Adrenal gland (tissue), 12 donors: ENCODE data around the gene CD34. TPM values are rescaled to one million over a fixed set of nuclear protein-coding genes. Genes with fewer than 3 reads are reported as not detected.

Experiments
- DNase-seq, 7 donors: peaks; one replicate each; pipeline ENCODE4 v3.0.0-alpha.2; 2019 to 2020
- H3K27ac ChIP-seq, 5 donors: fragments of 200-600 bp; sonication (generic) in 4 of 5; 1 replicate in 3 of 5; 2 replicates in 2 of 5; pipeline versions ENCODE4 v1.5.1 to v1.8.0; 2016 to 2020; ENCODE audit warnings: mild to moderate bottlenecking in 1 of 5
- H3K27me3 ChIP-seq: fragments of 200-600 bp; 2 replicates; pipeline ENCODE4 v1.8.0; 2021
- H3K36me3 ChIP-seq, 2 donors: fragments of 200-600 bp; replicated peaks in 1 of 2; 1 replicate in 1 of 2; 2 replicates in 1 of 2; pipeline versions ENCODE4 v1.5.1 to v1.8.0; 2018 to 2022
- H3K4me1 ChIP-seq, 2 donors: fragments of 200-600 bp; replicated peaks in 1 of 2; 1 replicate in 1 of 2; 2 replicates in 1 of 2; pipeline versions ENCODE4 v1.5.1 to v1.8.0; 2018 to 2021
- H3K4me3 ChIP-seq, 4 donors: fragments of 200-600 bp; sonication (generic) in 3 of 4; one replicate each; pipeline ENCODE4 v1.5.1; 2016 to 2018
- H3K9me3 ChIP-seq, 3 donors: fragments of 200-600 bp; sonication (generic) in 1 of 3; replicated peaks in 1 of 3; 1 replicate in 2 of 3; 2 replicates in 1 of 3; pipeline versions ENCODE4 v1.5.1 to v1.8.0; 2016 to 2021
- CTCF ChIP-seq, 6 experiments: fragments of 450-650 bp in 4 of 6; fragments of 200-600 bp in 2 of 6; sonication (generic) in 1 of 6; IDR thresholded peaks; 1 replicate in 5 of 6; 2 replicates in 1 of 6; pipeline versions ENCODE4 v1.5.1 to v1.8.0; 2016 to 2021; ENCODE audit warnings: antibody characterized with exemption in 6 of 6, mild to moderate bottlenecking in 2 of 6, moderate library complexity in 1 of 6
- POLR2A ChIP-seq, 2 donors: fragments of 450-650 bp; IDR thresholded peaks; one replicate each; pipeline ENCODE4 v1.6.1; 2017; ENCODE audit warnings: antibody characterized with exemption in 2 of 2, mild to moderate bottlenecking in 2 of 2, moderate library complexity in 1 of 2
- WGBS, 4 donors: extraction: QIAGEN DNeasy Blood & Tissue Kit in 2 of 4; methylation state at CpG; one replicate each; pipeline versions ENCODE4 v1.1.5 to v1.1.7; 2013 to 2017; 5-methylcytosine and 5-hydroxymethylcytosine counted together
- intact Hi-C, 2 donors: fragments of 100-400 bp; cut with DNase I; formaldehyde crosslinking; loops; one replicate each; pipeline versions ENCODE4 v1.14.1 to v1.15.0; 2022 to 2023
- polyA plus RNA-seq, 3 donors: library from polyadenylated mRNA; stranded (reverse); fragments of 200-250 nt in 2 of 3; fragments of 350-450 nt in 1 of 3; fragmentation: Illumina TruSeq in 1 of 3; extraction: RNeasy Lipid Tissue Mini Kit (QIAGEN cat#74804) in 1 of 3; gene quantifications; one replicate each; pipeline ENCODE4 v1.2.3, GENCODE V29; 2013 to 2014
- total RNA-seq, 9 donors: library from RNA; depleted of rRNA in 4 of 9; stranded (reverse); fragments of >200 nt in 4 of 9; fragments of 120-200 nt in 1 of 9; fragmentation: NEBNext Ultra II Directional in 1 of 9; extraction: Animal tissue kit (Norgen Biotek cat#: 25700) in 1 of 9; gene quantifications; one replicate each; pipeline versions ENCODE4 v1.1.0 to v1.2.4, GENCODE V29; 2013 to 2023
- donor health status: healthy with polysubstance abuse.
- donor health status: Bipolar disorder and iron deficiency.
- donor health status: DM: yes; HTN: yes; CAD: no.
- donor health status: DM: no; HTN: no; CAD: no.
- donor health status: DM: no; HTN: no; CAD: no.
- donor health status: DM: yes; HTN: yes; CAD: no.

CD34 gene
- total and polyA plus RNA-seq, 12 donors: 9.0 to 48.6 (median 28.1) TPM

- DNase-seq: no peak
- no peak overlapping the region for H3K27ac ChIP-seq
- 61 to 77% (median 69%) methylated on average over 4 of the region's 4 CpGs for WGBS, 4 donors
- H3K4me3 ChIP-seq: no peak overlapping the region
- no peaks in the 10 kb centered on the region for H3K27me3 ChIP-seq
- intact Hi-C loops: no loop called here
- no peaks in the 10 kb centered on the region for H3K9me3 ChIP-seq
- no peaks in the 10 kb centered on the region for H3K36me3 ChIP-seq
- TF ChIP-seq POLR2A (IDR thresholded peaks at IDR 0.05) (no peak), CTCF (IDR thresholded peaks at IDR 0.05) (peak in 2 of 6 experiments; percentile 11 to 13)
- H3K4me1 ChIP-seq: peaks cover 17 to 26% of the 10 kb centered on the region in 2 donors
Measured at GRCh38 chr1:207876131-207876530, 34.8 kb downstream of the CD34 start.

GRCh38 chr1:207875532-207875931 is 35.4 kb downstream of the CD34 start:
- H3K27me3 ChIP-seq: no peaks in the 10 kb centered on the region
- no peaks in the 10 kb centered on the region for H3K9me3 ChIP-seq
- H3K4me3 ChIP-seq: no peak overlapping the region
- WGBS, 4 donors: 41 to 54% (median 49%) methylated on average over 4 of the region's 4 CpGs
- no peak overlapping the region for H3K27ac ChIP-seq
- H3K36me3 ChIP-seq: no peaks in the 10 kb centered on the region
- intact Hi-C loops: no loop called here
- no peak for TF ChIP-seq POLR2A (IDR thresholded peaks at IDR 0.05)
- no peak for TF ChIP-seq CTCF (IDR thresholded peaks at IDR 0.05)
- H3K4me1 ChIP-seq: peaks cover 17 to 27% of the 10 kb centered on the region in 2 donors
- peak in 1 of 7 donors; percentile 7 for DNase-seq

GRCh38 chr1:207873055-207873890 is 37.7 kb downstream of the CD34 start:
- intact Hi-C loops: no loop called here
- peak in 6 of 7 donors; percentile 60 to 77 (median 72) for DNase-seq

More at GRCh38 chr1:207873055-207873890, 37.7 kb downstream of the CD34 start:
- Histone ChIP-seq H3K27me3 (no peaks in the 10 kb centered on the region), H3K4me1 (peaks cover 23 to 39% of the 10 kb centered on the region in 2 donors), H3K36me3 (no peaks in the 10 kb centered on the region), H3K27ac (peak overlapping the region in 3 of 5 donors; percentile 2 to 68 (median 42)), H3K4me3 (no peak overlapping the region), H3K9me3 (no peaks in the 10 kb centered on the region)
- TF ChIP-seq CTCF (IDR thresholded peaks at IDR 0.05) (no peak), POLR2A (IDR thresholded peaks at IDR 0.05) (peak in 1 of 2 donors; percentile 19)
- WGBS, 4 donors: 13 to 17% (median 15%) methylated on average over 8 of the region's 8 CpGs
